ENCODE measurements around the gene C1QTNF12. TPM values are rescaled to one million over a fixed set of nuclear protein-coding genes. Genes with fewer than 3 reads are reported as not detected.

Gene C1QTNF12
- total RNA-seq, 2 experiments from 2014 or later, result 2.2 to 4.4 TPM

DNA sequence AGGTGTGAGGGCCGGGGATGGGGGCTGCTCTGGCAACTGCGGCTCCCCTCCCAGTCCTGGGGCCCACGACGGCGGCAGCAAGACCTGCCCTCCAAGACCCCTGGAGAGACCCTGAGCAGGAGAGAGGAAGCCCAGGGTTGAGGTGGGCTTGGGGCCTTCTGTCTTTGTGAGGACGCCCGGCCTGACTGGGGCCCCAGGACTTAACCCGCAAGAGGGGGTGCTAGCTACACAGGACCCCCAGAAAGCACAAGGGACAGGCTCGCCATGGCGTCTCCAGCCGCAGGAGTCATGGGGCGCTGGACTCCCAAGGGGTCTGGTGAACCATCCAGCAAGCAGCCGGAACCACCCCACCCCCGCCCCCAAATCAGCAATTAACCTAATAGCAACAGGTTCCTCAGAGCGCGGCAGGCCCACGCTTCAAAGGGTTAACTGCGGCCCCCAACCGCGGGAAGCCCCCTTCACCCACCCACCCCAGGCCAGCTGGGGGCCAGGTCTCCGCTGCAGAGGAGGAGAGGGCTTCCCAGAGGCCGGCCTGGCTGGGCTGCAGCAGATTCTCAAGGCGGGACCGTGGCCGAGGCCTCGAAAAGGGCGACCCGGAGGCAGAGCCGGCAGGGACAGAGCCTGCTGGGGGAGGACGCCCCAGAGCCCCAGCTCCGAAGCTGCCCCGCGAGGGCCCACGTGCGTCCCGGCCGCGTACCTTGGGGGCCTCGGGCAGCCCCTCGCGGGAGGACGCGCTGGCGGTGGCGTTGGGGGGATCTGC is 525 bp downstream of the C1QTNF12 start:
- DNase-seq (no peak), ATAC-seq (ENCODE audit: low read depth) (no peak)
- H3K27ac Mint-ChIP-seq, result no peak overlapping the region
- H3K4me1 Mint-ChIP-seq, result peaks cover 11% of the 10 kb centered on the region
- no peaks in the 10 kb centered on the region for H3K9me3 Mint-ChIP-seq
- H3K4me3 Mint-ChIP-seq, result no peak overlapping the region
- peaks cover 2% of the 10 kb centered on the region for H3K27me3 Mint-ChIP-seq
- POLR2A ChIA-PET, result no interaction called here
- peaks cover under 1% of the 10 kb centered on the region for H3K36me3 Mint-ChIP-seq

DNA sequence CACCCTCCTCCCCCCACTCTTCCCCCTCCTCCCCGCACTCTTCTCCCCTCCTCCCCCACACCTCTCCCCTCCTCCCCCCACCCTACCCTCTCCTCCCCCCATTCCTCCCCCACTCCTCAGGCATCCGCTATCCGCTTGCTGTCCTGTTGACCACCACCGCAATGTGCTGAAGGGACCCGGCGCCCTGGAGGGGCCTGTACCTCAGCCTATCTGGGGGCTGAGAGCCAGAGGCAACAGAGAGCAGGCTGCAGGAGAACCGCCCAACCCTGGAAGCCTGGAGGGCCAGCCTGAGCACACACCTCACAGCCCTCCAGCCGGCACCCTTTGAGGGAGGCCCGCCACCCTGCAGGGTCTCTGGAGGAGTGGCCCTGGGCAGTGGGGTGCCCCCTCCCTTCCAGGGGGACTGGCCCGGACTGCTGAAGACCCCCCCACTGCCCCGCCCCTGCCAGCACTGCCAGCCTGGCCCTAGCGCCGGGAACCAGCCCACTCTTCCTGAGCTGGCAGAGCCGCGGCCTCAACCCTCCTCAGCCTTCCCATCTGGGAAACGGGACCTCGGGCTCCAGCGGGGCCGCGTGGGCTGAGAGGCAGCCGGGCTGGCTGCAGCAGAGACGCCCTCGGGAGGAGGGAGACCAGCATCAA is 1.2 kb downstream of the C1QTNF12 start:
- POLR2A ChIA-PET, result no interaction called here
- no peak for DNase-seq
- no peak for ATAC-seq (ENCODE audit: low read depth)
- no peaks in the 10 kb centered on the region for H3K36me3 Mint-ChIP-seq
- peaks cover 5% of the 10 kb centered on the region for H3K4me1 Mint-ChIP-seq
- H3K27me3 Mint-ChIP-seq, result peaks cover 2% of the 10 kb centered on the region
- H3K27ac Mint-ChIP-seq, result no peak overlapping the region
- no peak overlapping the region for H3K4me3 Mint-ChIP-seq
- no peaks in the 10 kb centered on the region for H3K9me3 Mint-ChIP-seq

DNA sequence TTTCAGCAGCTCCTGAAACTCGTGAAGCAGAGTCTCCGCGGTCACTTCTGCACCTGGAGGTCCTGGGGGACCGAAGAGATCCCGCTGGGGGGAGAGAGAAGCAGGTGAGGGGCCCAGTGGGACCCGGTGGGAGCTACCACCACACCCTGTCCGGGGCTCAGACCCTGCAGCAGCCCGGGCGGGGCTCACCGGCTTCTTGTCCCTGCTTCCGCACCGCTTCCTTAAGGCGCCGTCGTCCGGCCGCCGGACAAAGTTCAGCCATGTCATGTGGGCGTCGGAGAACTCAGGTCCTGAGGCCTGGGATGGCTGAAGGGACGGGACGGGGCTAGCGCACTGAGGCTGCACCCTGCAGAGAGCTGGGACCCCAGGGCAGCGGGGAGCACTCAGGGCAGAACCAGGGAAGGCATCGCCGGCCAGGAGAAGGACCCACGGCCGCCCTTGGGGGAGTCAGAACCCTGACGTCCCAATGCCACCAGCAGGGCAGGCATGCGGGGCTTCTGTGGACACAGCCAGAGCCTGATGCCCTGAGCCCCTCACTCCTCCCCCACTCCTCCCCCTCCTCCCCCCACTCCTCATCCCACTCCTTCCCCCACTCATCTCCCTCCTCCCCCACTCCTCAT is 2.2 kb downstream of the C1QTNF12 start:
- Mint-ChIP-seq H3K27ac (no peak overlapping the region), H3K9me3 (no peaks in the 10 kb centered on the region), H3K4me1 (no peaks in the 10 kb centered on the region), H3K36me3 (no peaks in the 10 kb centered on the region), H3K4me3 (no peak overlapping the region), H3K27me3 (peaks cover 2% of the 10 kb centered on the region)
- POLR2A ChIA-PET, result no interaction called here
- ATAC-seq (ENCODE audit: low read depth) (no peak), DNase-seq (no peak)

DNA sequence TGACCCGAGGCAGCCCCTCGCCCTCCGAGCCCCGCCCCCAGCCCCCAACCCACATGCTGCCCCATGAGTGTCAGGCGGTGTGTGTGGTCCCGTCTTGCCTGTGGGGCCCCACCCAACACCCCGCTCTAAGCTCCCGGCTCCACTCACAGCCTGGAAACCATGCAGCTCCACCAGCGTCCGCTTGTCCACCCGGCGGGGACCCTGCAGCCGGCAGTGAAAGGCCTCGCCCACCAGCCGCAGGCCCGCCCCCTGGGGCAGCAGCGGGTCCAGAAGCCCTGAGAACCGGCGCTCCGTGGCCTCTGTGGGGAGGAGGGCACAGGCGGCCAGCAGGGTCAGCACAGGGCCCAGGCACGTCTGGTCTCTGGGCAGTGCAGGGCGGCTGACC is 2.7 kb downstream of the C1QTNF12 start:
- no peak for ATAC-seq (ENCODE audit: low read depth)
- no peak overlapping the region for H3K4me3 Mint-ChIP-seq
- no peak for DNase-seq

DNA sequence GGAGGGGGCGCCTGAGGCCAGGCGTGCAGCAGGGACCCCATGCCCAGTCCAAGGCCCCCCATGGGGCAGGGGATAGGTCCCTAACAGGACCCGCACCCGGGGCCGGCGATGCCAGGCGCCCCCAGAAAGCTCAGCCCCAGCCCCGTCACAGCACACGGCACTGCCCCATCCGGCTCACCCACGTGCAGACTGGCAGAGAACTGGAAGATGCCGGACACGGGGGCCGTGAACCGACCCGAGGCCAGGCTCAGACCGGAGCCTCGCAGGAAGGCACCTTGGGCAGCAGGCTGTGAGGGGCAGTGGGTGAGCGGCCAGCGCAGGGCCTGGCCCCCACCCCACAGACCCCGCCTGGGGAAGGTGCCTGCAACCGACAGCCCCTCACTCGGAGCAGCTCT is 3.3 kb downstream of the C1QTNF12 start:
- Mint-ChIP-seq H3K36me3 (no peaks in the 10 kb centered on the region), H3K4me3 (no peak overlapping the region), H3K27ac (no peak overlapping the region), H3K4me1 (no peaks in the 10 kb centered on the region), H3K27me3 (peaks cover 2% of the 10 kb centered on the region), H3K9me3 (no peaks in the 10 kb centered on the region)
- DNase-seq (no peak), ATAC-seq (ENCODE audit: low read depth) (no peak)
- POLR2A ChIA-PET, result interaction anchor here (0.6 to 1.1 kb wide), 2 partner anchors 11 to 18 kb away, joined by 3 to 4 read pairs; partner anchors contain the start of genes B3GALT6 and SDF4

More for the DNA sequence above, 2.7 kb downstream of the C1QTNF12 start:
- H3K36me3 Mint-ChIP-seq, result no peaks in the 10 kb centered on the region
- H3K9me3 Mint-ChIP-seq, result no peaks in the 10 kb centered on the region
- H3K27ac Mint-ChIP-seq, result no peak overlapping the region
- H3K4me1 Mint-ChIP-seq, result no peaks in the 10 kb centered on the region
- POLR2A ChIA-PET, result no interaction called here
- peaks cover 2% of the 10 kb centered on the region for H3K27me3 Mint-ChIP-seq

DNA sequence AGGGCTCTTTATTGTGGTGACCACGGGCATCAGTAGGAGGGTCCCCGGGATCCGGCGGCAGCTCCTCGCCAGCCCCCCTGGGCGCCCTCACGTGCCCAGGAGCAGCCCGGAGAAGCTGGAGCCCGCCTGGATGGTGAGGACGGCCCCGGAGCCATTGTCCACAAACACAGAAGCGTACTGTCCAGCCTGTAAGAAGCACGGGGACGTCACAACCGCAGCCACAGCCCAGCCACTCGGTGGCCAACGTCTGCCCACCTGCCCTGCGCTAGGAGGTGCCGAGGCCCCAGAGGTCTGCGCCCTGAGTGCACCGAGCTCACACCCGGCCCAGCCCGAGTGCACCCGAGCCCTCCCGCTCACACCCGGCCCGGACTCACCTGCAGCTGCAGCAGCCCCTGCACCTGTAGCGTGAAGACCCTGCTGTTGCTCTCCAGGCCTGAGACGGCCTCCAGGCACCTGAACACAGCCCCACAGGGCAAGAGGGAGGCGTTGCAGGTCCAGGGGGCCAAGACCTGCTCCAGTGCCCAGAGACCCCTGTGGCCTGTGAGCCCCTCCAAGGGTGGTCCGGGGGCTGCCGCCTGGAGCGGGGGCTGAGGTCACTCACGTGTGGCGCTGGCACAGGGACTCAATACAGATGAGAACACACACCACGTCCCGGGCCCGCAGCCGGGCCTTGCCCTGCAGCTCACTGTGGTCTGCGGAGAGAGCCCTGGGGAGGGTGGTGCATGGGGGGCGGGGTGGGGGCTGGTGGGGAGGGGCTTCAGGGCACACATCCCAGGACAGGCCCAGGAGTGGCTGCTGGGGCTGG is 3.9 kb downstream of the C1QTNF12 start:
- DNase-seq (no peak), ATAC-seq (ENCODE audit: low read depth) (no peak)
- Mint-ChIP-seq H3K36me3 (no peaks in the 10 kb centered on the region), H3K4me3 (no peak overlapping the region), H3K4me1 (no peaks in the 10 kb centered on the region), H3K27ac (no peak overlapping the region), H3K9me3 (no peaks in the 10 kb centered on the region), H3K27me3 (peaks cover 2% of the 10 kb centered on the region)
- POLR2A ChIA-PET, result interaction anchor here (0.6 to 1.1 kb wide), 2 partner anchors 11 to 19 kb away, joined by 3 to 4 read pairs; partner anchors contain the start of genes B3GALT6 and SDF4

DNA sequence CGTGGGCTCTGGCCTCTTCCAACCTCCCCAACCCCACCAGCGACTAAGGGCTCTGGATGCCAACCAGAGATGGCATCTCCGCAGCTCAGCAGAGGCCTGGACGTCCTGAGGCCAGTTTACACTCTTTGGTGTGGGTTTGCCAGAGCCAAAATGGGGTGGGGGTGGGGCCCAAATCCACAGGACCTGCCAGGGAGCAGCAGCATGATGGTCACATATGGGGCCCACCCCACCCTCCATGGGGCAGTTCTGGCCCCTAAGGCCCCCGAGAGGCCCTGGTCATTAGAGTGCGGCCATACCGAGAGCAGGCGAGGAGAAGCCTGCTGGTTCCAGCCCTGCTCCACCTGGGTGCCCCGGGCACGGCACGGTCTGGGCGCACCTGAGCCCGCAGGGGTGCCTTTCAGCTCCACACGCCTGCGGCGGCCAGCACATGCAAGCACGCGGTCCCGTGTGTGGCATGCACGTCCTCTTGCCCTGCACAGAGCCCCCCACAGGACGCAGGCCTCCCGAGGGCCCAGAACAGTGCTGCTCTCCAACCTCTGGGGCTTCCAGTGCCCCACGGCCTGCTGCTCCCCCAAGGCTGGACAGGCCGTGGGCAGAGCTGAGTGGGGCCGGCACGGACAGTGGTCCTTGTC is 4.8 kb downstream of the C1QTNF12 start:
- no peak for ATAC-seq (ENCODE audit: low read depth)
- DNase-seq, result no peak
- Mint-ChIP-seq H3K36me3 (no peaks in the 10 kb centered on the region), H3K27ac (no peak overlapping the region), H3K4me1 (no peaks in the 10 kb centered on the region), H3K9me3 (no peaks in the 10 kb centered on the region), H3K27me3 (peaks cover 2% of the 10 kb centered on the region), H3K4me3 (no peak overlapping the region)
- POLR2A ChIA-PET, result no interaction called here

DNA sequence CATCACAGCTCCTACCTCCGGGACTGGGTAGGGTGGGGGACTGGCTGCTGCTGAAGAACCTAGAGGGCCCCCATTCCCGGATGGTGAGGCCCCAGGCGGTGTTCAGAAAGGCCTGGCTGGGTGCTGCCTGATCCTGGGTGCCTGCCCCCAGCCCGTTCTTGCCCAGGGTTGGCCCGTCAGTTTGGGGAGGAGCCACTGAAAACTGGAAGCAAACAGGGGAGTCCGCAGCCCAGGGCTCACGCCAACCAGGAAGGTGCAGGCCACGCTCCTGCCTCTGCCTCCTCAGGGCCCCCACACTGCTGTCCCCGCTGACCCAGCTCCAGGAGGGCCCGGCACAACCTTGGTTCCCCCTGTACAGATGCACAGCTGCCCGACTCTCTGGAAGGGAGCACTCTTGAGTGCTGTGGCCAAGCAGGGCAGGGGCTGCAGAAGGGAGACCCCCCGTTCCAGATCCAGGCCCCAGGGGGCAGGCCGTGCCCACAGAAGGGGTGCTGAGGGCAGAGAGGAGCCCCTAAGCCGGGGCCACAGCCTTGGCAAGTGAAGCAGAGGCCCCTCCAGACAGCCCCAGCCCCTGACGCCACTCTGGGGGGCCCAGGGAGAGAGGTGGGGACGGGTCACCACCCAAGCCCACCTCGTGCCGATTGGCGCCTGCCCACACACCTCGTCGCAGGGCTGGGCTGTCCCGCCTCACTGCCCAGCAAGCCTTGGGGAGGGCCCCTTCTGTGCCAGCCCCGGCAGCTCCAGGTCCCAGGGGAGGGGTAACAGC is 5.5 kb downstream of the C1QTNF12 start:
- peaks cover 2% of the 10 kb centered on the region for H3K27me3 Mint-ChIP-seq
- H3K4me3 Mint-ChIP-seq, result no peak overlapping the region
- DNase-seq (no peak), ATAC-seq (ENCODE audit: low read depth) (no peak)
- no peak overlapping the region for H3K27ac Mint-ChIP-seq
- no peaks in the 10 kb centered on the region for H3K9me3 Mint-ChIP-seq
- POLR2A ChIA-PET, result no interaction called here
- no peaks in the 10 kb centered on the region for H3K36me3 Mint-ChIP-seq
- no peaks in the 10 kb centered on the region for H3K4me1 Mint-ChIP-seq

DNA sequence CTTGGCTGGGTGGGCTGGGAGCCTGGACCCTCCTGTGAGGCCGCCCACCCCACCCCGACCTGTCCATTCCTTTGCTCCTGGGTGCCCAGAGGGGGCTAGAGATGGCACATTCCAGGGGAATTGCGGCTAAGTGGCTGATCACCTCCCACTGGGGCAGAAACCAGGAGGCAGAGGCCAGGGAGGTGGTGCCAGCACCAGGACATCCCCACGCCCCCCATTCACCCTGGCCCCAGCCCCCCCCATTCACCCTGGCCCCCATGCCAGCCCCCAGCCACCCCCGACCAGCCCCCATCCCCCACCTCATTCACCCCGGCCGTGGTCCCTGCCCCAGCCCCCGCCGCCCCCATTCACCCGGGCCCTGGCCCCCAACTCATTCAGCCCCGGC is 6.2 kb downstream of the C1QTNF12 start:
- no peak for ATAC-seq (ENCODE audit: low read depth)
- POLR2A ChIA-PET, result no interaction called here
- no peak overlapping the region for H3K27ac Mint-ChIP-seq
- no peaks in the 10 kb centered on the region for H3K36me3 Mint-ChIP-seq
- H3K9me3 Mint-ChIP-seq, result no peaks in the 10 kb centered on the region
- no peaks in the 10 kb centered on the region for H3K27me3 Mint-ChIP-seq
- H3K4me1 Mint-ChIP-seq, result no peaks in the 10 kb centered on the region
- no peak overlapping the region for H3K4me3 Mint-ChIP-seq
- DNase-seq, result no peak

DNA sequence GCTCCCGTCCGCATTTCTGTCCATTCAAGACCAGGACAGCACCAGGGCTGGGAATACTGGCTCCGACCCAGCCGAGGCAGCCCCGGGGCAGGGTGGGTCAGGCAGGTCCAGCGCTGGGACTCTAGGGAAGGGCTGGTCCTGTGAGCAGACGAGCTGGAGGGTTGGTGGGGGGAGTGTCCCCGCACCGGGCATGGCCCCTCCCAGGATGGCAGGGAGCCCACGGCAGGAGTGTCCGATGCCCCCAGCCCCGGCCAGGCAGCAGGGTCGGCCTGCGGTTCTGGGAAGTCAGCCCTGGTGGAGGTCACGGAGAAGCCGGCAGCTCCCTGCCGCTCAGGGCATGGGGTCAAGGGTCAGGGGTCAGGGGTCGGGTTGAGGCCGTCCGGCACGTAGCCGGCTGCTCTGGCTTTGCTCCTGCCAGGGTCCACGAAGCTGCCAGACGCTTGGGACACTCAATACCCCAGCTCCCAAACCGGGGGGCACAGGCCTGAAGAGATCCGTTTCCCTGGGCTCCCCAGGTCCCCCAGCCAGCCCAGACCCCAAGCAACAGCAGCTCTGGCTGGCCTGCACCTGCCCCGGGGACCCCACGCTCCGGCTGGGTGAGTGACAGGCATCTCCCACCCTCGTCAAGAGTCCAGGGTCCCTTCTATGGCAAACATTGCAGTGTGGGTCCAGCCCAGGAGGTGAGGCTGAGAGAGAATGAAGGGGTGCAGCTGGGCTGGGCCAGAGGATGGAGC is 6.7 kb downstream of the C1QTNF12 start:
- POLR2A ChIA-PET, result no interaction called here
- no peak for DNase-seq
- Mint-ChIP-seq H3K4me3 (no peak overlapping the region), H3K9me3 (no peaks in the 10 kb centered on the region), H3K4me1 (no peaks in the 10 kb centered on the region), H3K27me3 (no peaks in the 10 kb centered on the region), H3K27ac (no peak overlapping the region), H3K36me3 (no peaks in the 10 kb centered on the region)
- ATAC-seq (ENCODE audit: low read depth), result no peak

DNA sequence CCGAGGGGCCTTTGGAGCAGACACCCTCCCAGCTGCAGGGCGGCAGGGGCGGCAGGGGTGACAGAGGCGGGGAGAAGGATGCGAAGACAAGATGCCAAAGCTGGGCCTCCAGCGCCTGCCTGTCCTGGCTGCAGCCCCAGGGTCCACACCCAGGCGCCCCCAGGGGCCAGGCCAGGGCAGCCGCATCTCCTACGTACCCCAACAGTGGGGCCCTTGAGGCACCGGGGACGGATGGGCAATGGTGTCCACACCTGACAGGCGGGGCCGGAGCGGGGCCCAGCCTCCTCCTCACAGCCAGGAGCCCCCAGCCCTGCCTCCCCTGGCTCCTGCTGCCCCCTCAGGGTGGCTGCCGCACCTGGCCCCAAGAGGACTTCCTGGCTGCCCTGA is 7.3 kb downstream of the C1QTNF12 start:
- Mint-ChIP-seq H3K36me3 (no peaks in the 10 kb centered on the region), H3K27me3 (no peaks in the 10 kb centered on the region), H3K9me3 (no peaks in the 10 kb centered on the region), H3K27ac (no peak overlapping the region), H3K4me1 (peaks cover 2% of the 10 kb centered on the region), H3K4me3 (no peak overlapping the region)
- DNase-seq (no peak), ATAC-seq (ENCODE audit: low read depth) (no peak)
- POLR2A ChIA-PET, result no interaction called here

DNA sequence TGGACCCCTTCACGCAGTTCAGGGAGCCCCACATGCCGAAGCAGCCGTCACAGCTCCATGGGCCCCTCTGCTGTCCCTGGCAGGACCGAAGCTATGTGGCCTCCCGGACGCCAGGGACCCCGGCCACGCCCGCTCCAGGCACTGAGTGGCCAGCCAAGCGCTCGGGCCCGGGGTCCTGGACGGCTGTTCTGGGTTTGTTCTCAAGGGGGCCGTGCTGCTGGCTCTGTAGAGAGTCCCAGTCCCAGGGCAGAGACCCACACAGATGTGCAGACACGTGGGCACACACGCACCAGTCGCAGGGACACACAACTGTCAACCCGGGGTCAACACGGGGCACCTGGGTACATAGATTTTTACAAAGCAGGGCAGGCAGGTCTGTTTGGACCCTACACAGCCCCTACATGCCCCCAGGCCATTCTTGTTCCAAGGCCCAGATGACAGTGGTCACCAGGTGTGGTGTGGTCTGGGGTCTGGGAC is 7.8 kb downstream of the C1QTNF12 start:
- no peak for ATAC-seq (ENCODE audit: low read depth)
- POLR2A ChIA-PET, result interaction anchor here (0.9 kb wide), 1 partner anchor 18 kb away, joined by 3 read pairs; no protein-coding TSS in a partner anchor
- no peak for DNase-seq
- peaks cover 2% of the 10 kb centered on the region for H3K36me3 Mint-ChIP-seq
- no peaks in the 10 kb centered on the region for H3K9me3 Mint-ChIP-seq
- no peak overlapping the region for H3K4me3 Mint-ChIP-seq
- H3K27me3 Mint-ChIP-seq, result no peaks in the 10 kb centered on the region
- peaks cover 7% of the 10 kb centered on the region for H3K4me1 Mint-ChIP-seq
- H3K27ac Mint-ChIP-seq, result no peak overlapping the region
